Measurements from ENCODE around the gene NASP.
A peak's percentile ranks its signal among the peaks of the same experiment; 100 is the strongest.

NASP gene

DNA sequence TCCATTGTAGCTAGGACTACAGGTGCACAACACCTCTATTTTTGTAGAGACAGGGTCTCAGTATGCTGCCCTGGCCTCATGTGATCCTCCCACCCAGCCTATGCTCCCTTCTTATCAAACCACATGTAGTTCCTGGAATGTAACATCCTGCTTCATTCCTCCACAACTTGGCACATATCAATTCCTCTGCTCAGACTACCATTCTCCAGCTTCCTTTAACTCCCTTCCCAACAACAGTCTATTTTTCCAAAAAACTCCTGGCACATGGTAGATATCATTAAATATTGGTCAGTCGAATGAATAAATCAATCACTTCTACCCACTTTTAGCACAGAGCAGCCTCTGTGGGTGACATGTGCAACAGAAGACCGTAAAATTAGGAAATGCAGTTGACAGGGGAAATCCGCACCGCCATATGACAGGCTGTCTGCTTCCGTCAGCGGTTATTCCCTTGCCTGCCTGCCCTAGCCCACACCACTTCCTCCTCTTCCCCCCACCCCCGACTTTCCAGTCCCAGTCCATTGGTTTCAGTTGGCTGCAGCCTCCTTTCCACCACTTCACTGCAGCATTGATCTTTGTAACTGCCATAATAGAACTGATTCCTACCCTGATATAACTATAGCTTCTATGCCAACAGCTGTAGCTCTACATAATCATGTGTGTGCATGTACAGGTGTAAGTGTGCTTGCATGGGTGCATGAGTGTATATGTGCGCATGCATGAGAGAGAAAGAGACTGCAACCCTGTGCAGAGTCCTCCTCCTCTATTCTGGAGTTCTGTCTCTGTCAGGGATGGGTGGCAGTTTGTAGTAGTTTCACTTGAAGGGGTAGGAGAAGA is 40.0 kb upstream of the NASP start:
- TF ChIP-seq, protein P1, sequence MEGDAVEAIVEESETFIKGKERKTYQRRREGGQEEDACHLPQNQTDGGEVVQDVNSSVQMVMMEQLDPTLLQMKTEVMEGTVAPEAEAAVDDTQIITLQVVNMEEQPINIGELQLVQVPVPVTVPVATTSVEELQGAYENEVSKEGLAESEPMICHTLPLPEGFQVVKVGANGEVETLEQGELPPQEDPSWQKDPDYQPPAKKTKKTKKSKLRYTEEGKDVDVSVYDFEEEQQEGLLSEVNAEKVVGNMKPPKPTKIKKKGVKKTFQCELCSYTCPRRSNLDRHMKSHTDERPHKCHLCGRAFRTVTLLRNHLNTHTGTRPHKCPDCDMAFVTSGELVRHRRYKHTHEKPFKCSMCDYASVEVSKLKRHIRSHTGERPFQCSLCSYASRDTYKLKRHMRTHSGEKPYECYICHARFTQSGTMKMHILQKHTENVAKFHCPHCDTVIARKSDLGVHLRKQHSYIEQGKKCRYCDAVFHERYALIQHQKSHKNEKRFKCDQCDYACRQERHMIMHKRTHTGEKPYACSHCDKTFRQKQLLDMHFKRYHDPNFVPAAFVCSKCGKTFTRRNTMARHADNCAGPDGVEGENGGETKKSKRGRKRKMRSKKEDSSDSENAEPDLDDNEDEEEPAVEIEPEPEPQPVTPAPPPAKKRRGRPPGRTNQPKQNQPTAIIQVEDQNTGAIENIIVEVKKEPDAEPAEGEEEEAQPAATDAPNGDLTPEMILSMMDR (IDR thresholded peaks at IDR 0.05; ENCODE audit: low read depth, low read length) = no peak
- in situ Hi-C loops (cut with HindIII; ENCODE audit: low sequenced_read_pairs) = no loop called here
- no peak overlapping the region for H3K4me3 ChIP-seq (ENCODE audit: low read depth, low read length)
- DNase-seq (ENCODE audit: low read depth, low spot score) = no peak

DNA sequence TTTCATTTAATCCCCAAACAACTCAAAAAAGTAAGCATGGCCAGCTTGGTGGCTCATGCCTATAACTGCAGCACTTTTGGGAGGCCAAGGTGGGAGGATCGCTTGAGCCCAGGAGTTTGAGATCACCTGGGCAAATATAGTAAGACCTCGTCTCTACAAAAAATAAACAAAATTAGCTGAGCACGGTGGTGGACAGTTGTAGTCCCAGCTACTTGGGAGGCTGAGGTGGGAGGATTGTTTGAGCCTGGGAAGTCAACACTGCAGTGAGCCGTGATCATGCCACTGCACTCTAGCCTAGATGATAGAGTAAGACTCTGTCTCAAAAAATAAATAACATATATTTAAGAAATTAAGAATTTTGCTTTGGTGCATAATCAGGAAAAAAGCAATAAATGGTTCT is 39.3 kb upstream of the NASP start:
- TF ChIP-seq, protein P1 (IDR thresholded peaks at IDR 0.05; ENCODE audit: low read depth, low read length) = no peak
- no peak overlapping the region for H3K4me3 ChIP-seq (ENCODE audit: low read depth, low read length)
- DNase-seq (ENCODE audit: low read depth, low spot score) = no peak
- in situ Hi-C loops (cut with HindIII; ENCODE audit: low sequenced_read_pairs) = no loop called here

DNA sequence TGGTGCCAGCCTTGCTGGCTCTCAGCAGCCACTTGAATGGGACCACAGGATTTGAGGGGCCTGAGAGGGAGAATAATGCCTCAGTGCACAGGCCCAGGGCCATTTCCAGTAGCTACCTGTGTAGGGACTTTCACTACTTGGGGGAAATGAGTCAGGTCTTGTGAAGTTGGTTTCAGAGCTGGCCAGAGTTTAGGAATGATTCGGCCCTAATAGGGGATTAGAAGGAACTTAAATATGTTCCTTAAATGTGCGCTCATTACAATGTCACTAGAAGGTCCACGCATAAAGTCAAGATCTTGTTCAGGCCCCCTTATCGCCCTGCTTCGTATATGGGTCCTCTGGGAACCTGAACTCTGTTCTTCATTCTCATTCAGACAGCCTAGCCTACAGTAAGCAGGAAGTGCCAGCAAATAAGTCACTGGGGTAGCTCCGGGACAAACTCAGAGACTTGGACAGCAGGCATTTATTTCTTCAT is 38.8 kb upstream of the NASP start:
- in situ Hi-C loops (cut with HindIII; ENCODE audit: low sequenced_read_pairs) = no loop called here
- no peak for DNase-seq (ENCODE audit: low read depth, low spot score)
- no peak overlapping the region for H3K4me3 ChIP-seq (ENCODE audit: low read depth, low read length)
- TF ChIP-seq, protein P1 (IDR thresholded peaks at IDR 0.05; ENCODE audit: low read depth, low read length) = no peak

DNA sequence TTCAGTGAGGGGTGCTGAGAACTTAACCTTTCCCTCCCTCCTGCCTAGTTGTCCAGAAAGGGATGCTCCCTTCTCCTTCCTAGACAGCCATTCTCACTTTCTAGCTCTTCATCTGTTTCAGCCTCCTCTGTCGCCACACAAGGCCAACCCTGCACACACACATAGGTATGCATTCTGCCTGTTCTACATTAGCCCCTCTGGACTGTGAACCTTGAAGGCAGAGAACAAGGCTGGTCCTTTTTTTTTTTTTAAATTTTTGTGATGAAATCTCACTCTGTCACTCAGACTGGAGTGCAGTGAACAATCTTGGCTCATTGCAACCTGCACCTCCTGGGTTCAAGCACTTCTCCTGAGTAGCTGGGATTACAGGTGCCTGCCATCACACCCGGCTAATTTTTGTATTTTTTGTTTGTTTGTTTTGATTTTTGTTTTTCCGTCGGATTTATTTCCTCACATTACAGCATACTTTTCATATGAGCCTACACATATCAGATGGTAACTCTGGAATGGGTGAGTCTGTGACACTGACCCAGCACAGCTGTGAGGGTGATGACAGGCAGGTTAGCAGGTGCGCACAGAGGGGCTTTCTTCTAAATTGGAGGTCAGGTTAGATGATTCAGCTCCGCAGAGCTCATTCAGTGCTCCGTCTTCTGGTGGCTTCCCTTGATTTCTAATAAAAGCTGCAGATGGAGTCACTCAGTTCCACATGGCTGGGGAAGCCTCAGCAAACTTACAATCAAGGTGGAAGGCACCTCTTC is 38.1 kb upstream of the NASP start:
- H3K4me3 ChIP-seq (ENCODE audit: low read depth, low read length) = no peak overlapping the region
- TF ChIP-seq, protein P1 (IDR thresholded peaks at IDR 0.05; ENCODE audit: low read depth, low read length) = no peak
- in situ Hi-C loops (cut with HindIII; ENCODE audit: low sequenced_read_pairs) = no loop called here
- no peak for DNase-seq (ENCODE audit: low read depth, low spot score)

DNA sequence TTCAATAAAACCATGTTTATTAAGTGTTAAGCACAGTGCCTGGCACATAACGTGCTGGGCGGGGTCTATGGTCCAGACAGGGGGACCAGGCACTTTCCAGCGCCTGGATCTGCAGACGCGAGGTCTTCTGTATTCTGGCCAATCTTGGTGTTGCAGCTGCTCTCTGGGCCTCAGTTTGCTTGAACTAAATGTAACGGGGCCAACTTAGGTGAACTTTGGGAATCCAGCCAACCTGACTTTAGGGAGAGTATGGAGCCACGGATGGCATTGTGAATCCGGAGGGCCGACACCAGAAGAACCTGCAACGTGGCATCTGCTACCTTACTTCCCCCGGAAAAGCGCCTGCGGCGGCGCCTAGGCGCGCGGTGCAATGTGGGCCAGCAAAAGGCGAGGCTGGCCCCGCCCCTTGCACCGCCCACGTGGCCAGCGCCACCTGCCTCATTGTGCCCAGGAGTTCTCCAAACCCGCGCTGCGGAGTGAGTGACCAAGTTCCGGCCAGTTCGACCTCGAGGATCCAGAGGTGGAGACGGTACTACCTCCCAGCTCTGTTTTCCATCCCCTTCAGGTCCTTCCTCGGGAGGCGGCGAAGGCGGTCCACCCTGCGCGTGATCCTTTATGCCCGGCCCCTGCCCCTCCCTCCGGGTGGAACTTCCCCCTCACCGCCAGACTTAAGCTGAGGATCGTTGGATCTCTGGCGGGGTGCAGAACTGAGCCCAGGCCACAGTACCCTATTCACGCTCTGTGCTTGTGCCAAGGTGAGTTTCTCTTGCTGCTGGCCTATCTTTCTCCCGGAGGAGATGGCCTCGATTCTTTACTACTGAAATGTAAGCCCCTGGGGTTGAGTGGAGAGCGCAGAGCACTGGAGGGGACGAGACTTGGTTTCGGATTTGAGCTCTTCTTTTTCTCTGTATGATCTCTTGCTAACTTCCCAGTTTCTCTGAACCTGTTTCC is 33.2 kb upstream of the NASP start, which contains the start of gene AKR1A1:
TSS of gene AKR1A1 (plus strand) at position 426 of the 951 bp plus-strand sequence. CDS start 10,969 bp downstream, outside the sequence.
- in situ Hi-C loops (cut with HindIII; ENCODE audit: low sequenced_read_pairs) = no loop called here
- peak; percentile 89 for DNase-seq (ENCODE audit: low read depth, low spot score)
- H3K4me3 ChIP-seq (ENCODE audit: low read depth, low read length) = peak within 1 kb of the TSS; percentile 91
- TF ChIP-seq, protein P1 (IDR thresholded peaks at IDR 0.05; ENCODE audit: low read depth, low read length) = no peak

DNA sequence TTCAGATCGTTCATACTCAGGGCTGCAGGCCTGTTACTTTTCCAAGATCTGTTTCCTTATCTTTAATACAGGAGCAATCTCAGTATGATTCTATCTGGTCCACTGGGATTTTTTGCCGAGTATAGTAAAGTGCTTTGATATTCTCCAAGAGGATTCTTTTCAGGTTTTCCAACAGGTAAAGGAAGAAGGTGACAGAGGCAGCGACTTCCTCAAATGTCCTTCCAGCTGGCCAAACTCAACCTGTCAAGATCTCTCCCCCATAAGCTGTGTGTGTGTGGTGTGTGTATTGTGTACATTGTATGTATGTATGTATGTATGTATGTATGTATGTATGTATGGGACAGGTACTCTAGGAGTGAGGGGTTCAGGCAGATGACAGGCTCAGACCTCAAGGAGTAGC is 32.2 kb upstream of the NASP start:
- TF ChIP-seq, protein P1 (IDR thresholded peaks at IDR 0.05; ENCODE audit: low read depth, low read length) = no peak
- in situ Hi-C loops (cut with HindIII; ENCODE audit: low sequenced_read_pairs) = no loop called here
- H3K4me3 ChIP-seq (ENCODE audit: low read depth, low read length) = peak overlapping the region; percentile 91
- DNase-seq (ENCODE audit: low read depth, low spot score) = no peak

Measured in astrocyte of the spinal cord (primary cell).